Liver (tissue), 9 donors: ENCODE measurements around the gene MANEA. TPM values are rescaled to one million over a fixed set of nuclear protein-coding genes. Genes with fewer than 3 reads are reported as not detected.

Source experiments
- DNase-seq: peaks from one replicate; pipeline ENCODE4 v3.0.0-alpha.2; 2017; ENCODE audit warnings: low spot score
- H3K27ac ChIP-seq, 2 donors: one replicate each; pipeline ENCODE4 v1.7.0; 2013; ENCODE audit warnings: inconsistent platforms in 2 of 2, low read length in 2 of 2, control low read depth in 1 of 2, low read depth in 1 of 2, mild to moderate bottlenecking in 1 of 2
- H3K27me3 ChIP-seq, 4 donors: one replicate each; pipeline versions ENCODE4 v1.6.1 to v1.7.0; 2013; ENCODE audit warnings: low read length in 3 of 4, inconsistent platforms in 1 of 4, mild to moderate bottlenecking in 1 of 4, moderate library complexity in 1 of 4; ENCODE audit not compliant: control insufficient read depth in 4 of 4, insufficient read depth in 4 of 4
- H3K36me3 ChIP-seq, 4 donors: one replicate each; pipeline versions ENCODE4 v1.6.1 to v1.7.0; 2013; ENCODE audit warnings: low read length in 3 of 4, mild to moderate bottlenecking in 3 of 4, low read depth in 1 of 4, moderate library complexity in 1 of 4; ENCODE audit not compliant: control insufficient read depth in 4 of 4, insufficient read depth in 3 of 4
- H3K4me1 ChIP-seq, 4 donors: one replicate each; pipeline versions ENCODE4 v1.6.1 to v1.7.0; 2013; ENCODE audit warnings: low read length in 3 of 4, mild to moderate bottlenecking in 3 of 4, moderate library complexity in 1 of 4; ENCODE audit not compliant: control insufficient read depth in 4 of 4, insufficient read depth in 4 of 4
- H3K4me3 ChIP-seq, 3 donors: one replicate each; pipeline versions ENCODE4 v1.6.1 to v1.7.0; 2013; ENCODE audit warnings: low read length in 3 of 3, control low read depth in 1 of 3, low read depth in 1 of 3, mild to moderate bottlenecking in 1 of 3
- H3K9ac ChIP-seq, 2 donors: one replicate each; pipeline ENCODE4 v1.7.0; 2013; ENCODE audit warnings: low read length in 2 of 2, mild to moderate bottlenecking in 2 of 2, moderate library complexity in 2 of 2, control low read depth in 1 of 2, low read depth in 1 of 2
- H3K9me3 ChIP-seq, 4 donors: one replicate each; pipeline versions ENCODE4 v1.6.1 to v1.7.0; 2013; ENCODE audit warnings: low read length in 3 of 4; ENCODE audit not compliant: control insufficient read depth in 4 of 4
- EGR1 ChIP-seq, 2 donors: IDR thresholded peaks; 2 replicates each; pipeline ENCODE4 v1.6.1; 2016 to 2018; ENCODE audit warnings: antibody characterized with exemption in 2 of 2, low read depth in 2 of 2
- FOXA1 ChIP-seq: IDR thresholded peaks from 2 replicates; pipeline ENCODE4 v1.6.1; 2016; ENCODE audit warnings: antibody characterized with exemption
- FOXA2 ChIP-seq: IDR thresholded peaks from 2 replicates; pipeline ENCODE4 v1.6.1; 2016; ENCODE audit warnings: antibody characterized with exemption
- GABPA ChIP-seq, 2 donors: IDR thresholded peaks in 1 of 2; conservative IDR thresholded peaks in 1 of 2; 2 replicates each; pipeline ENCODE4 v1.6.1; 2016; ENCODE audit warnings: antibody characterized with exemption in 2 of 2, mild to moderate bottlenecking in 1 of 2, moderate library complexity in 1 of 2
- HNF4A ChIP-seq, 2 donors: conservative IDR thresholded peaks; 2 replicates each; pipeline ENCODE4 v1.6.1; 2016; ENCODE audit warnings: antibody characterized with exemption in 2 of 2, mild to moderate bottlenecking in 2 of 2
- HNF4G ChIP-seq: IDR thresholded peaks from 2 replicates; pipeline ENCODE4 v1.6.1; 2016; ENCODE audit warnings: antibody characterized with exemption
- JUND ChIP-seq, 2 donors: IDR thresholded peaks; 2 replicates each; pipeline ENCODE4 v1.6.1; 2016; ENCODE audit warnings: antibody characterized with exemption in 2 of 2
- NR2F2 ChIP-seq: IDR thresholded peaks from 2 replicates; pipeline ENCODE4 v1.6.1; 2016; ENCODE audit warnings: antibody characterized with exemption
- RAD21 ChIP-seq, 2 donors: IDR thresholded peaks; 2 replicates each; pipeline ENCODE4 v1.6.1; 2016; ENCODE audit warnings: antibody characterized with exemption in 2 of 2, mild to moderate bottlenecking in 2 of 2
- RXRA ChIP-seq, 2 donors: IDR thresholded peaks; 2 replicates each; pipeline ENCODE4 v1.6.1; 2017 to 2018; ENCODE audit warnings: antibody characterized with exemption in 2 of 2, mild to moderate bottlenecking in 1 of 2
- SP1 ChIP-seq: IDR thresholded peaks from 2 replicates; pipeline ENCODE4 v1.6.1; 2018; ENCODE audit warnings: antibody characterized with exemption, mild to moderate bottlenecking
- TAF1 ChIP-seq: conservative IDR thresholded peaks from 2 replicates; pipeline ENCODE4 v1.6.1; 2016; ENCODE audit warnings: antibody characterized with exemption, mild to moderate bottlenecking
- YY1 ChIP-seq: IDR thresholded peaks from 2 replicates; pipeline ENCODE4 v1.6.1; 2016; ENCODE audit warnings: antibody characterized with exemption, mild to moderate bottlenecking
- WGBS: extraction: QIAGEN DNeasy Blood & Tissue Kit; methylation state at CpG from one replicate; pipeline ENCODE4 v1.1.7; 2013; 5-methylcytosine and 5-hydroxymethylcytosine counted together
- polyA plus RNA-seq, 2 donors: library from polyadenylated mRNA; stranded (reverse) in 1 of 2; unstranded in 1 of 2; fragments of 200-250 nt in 1 of 2; fragments of >200 nt in 1 of 2; fragmentation: Nextera tagmentation in 1 of 2; extraction: Ambion mirVana in 1 of 2; gene quantifications; one replicate each; pipeline versions ENCODE4 v1.2.1 to v1.2.3, GENCODE V29; 2013 to 2015
- total RNA-seq, 2 donors: library from RNA; depleted of rRNA; stranded (reverse); fragments of >200 nt; gene quantifications; one replicate each; pipeline ENCODE4 v1.2.3, GENCODE V29; 2014
- TF ChIP-seq, protein P1 (sequence below): IDR thresholded peaks from 2 replicates; pipeline ENCODE4 v1.6.1; 2016; ENCODE audit warnings: antibody characterized with exemption
- TF ChIP-seq, protein P2 (sequence below): IDR thresholded peaks from 2 replicates; pipeline ENCODE4 v1.6.1; 2016; ENCODE audit warnings: antibody characterized with exemption, mild to moderate bottlenecking
- TF ChIP-seq, protein P3 (sequence below): fragments of 150-350 bp; IDR thresholded peaks from 2 replicates; pipeline ENCODE4 v1.5.1; 2017; ENCODE audit warnings: improper control_type of control experiment, low read depth, low read length; ENCODE audit not compliant: missing input control
- TF ChIP-seq, protein P4 (sequence below): IDR thresholded peaks from 2 replicates; pipeline ENCODE4 v1.6.1; 2016; ENCODE audit warnings: antibody characterized with exemption
- TF ChIP-seq, protein P5 (sequence below): IDR thresholded peaks from 2 replicates; pipeline ENCODE4 v1.6.1; 2016; ENCODE audit warnings: antibody characterized with exemption
- donor health status: healthy.
- donor health status: healthy.
- donor health status: healthy.
- donor health status: healthy.
- donor health status: healthy.

The MANEA gene
- total and polyA plus RNA-seq, 4 donors: 9.7 to 37.4 (median 18.9) TPM

DNA sequence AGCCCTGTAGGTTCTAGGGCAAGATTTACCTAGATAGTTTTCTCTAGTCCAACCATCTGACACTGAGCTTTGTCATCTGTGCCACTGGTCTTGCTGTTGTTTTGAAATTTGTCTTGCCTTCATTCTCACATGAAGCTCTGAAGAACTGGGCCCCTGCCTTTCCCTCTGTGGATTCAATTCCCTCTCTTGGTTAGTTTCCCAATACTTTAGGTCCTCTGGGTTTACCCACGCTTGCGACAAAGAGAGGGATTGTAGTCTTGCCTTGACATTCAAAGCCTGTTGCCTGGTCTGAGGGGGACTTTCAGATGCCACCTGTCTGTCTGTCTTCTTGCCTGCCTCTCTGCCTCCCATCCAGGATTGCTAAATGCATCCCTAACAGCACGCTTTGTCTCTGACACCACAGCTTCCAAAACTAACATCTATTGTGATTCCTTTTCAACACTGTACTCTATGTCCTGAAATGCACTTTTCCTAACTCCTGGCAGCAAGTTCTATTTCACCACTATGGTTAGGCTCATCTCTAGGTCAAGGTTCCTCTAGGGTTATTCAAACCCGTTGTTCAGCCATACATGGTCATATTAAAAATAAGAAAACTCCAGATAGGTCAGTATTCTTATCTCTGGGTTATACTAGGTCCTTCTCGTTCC lies 25.5 kb upstream of the MANEA start:
- Histone ChIP-seq H3K9me3 (no peaks in the 10 kb centered on the region), H3K27ac (peak overlapping the region in 1 of 2 donors; percentile 10), H3K36me3 (no peaks in the 10 kb centered on the region), H3K4me3 (no peak overlapping the region), H3K4me1 (peaks cover 0 to 10% (median 8%) of the 10 kb centered on the region in 4 donors), H3K9ac (no peak overlapping the region), H3K27me3 (no peaks in the 10 kb centered on the region)
- WGBS: 32% methylated on average over 5 of the region's 5 CpGs
- peak; percentile 97 to 99 for TF ChIP-seq RXRA (IDR thresholded peaks at IDR 0.05)
- TF ChIP-seq, protein P1, sequence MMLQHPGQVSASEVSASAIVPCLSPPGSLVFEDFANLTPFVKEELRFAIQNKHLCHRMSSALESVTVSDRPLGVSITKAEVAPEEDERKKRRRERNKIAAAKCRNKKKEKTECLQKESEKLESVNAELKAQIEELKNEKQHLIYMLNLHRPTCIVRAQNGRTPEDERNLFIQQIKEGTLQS: no peak
- TF ChIP-seq FOXA1: peak; percentile 66
- no peak for TF ChIP-seq EGR1 (IDR thresholded peaks at IDR 0.05; ENCODE audit: low read depth in 2 of 2)
- TF ChIP-seq, protein P2, sequence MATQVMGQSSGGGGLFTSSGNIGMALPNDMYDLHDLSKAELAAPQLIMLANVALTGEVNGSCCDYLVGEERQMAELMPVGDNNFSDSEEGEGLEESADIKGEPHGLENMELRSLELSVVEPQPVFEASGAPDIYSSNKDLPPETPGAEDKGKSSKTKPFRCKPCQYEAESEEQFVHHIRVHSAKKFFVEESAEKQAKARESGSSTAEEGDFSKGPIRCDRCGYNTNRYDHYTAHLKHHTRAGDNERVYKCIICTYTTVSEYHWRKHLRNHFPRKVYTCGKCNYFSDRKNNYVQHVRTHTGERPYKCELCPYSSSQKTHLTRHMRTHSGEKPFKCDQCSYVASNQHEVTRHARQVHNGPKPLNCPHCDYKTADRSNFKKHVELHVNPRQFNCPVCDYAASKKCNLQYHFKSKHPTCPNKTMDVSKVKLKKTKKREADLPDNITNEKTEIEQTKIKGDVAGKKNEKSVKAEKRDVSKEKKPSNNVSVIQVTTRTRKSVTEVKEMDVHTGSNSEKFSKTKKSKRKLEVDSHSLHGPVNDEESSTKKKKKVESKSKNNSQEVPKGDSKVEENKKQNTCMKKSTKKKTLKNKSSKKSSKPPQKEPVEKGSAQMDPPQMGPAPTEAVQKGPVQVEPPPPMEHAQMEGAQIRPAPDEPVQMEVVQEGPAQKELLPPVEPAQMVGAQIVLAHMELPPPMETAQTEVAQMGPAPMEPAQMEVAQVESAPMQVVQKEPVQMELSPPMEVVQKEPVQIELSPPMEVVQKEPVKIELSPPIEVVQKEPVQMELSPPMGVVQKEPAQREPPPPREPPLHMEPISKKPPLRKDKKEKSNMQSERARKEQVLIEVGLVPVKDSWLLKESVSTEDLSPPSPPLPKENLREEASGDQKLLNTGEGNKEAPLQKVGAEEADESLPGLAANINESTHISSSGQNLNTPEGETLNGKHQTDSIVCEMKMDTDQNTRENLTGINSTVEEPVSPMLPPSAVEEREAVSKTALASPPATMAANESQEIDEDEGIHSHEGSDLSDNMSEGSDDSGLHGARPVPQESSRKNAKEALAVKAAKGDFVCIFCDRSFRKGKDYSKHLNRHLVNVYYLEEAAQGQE: peak; percentile 76
- no peak for TF ChIP-seq GABPA (IDR thresholded peaks at IDR 0.05 in 1 of 2, conservative IDR thresholded peaks at IDR 0.05 in 1 of 2)
- peak in 1 of 2 donors; percentile 59 for TF ChIP-seq JUND (IDR thresholded peaks at IDR 0.05)
- peak; percentile 38 to 85 for TF ChIP-seq HNF4A (conservative IDR thresholded peaks at IDR 0.05)
- TF ChIP-seq HNF4G: no peak
- TF ChIP-seq, protein P3, sequence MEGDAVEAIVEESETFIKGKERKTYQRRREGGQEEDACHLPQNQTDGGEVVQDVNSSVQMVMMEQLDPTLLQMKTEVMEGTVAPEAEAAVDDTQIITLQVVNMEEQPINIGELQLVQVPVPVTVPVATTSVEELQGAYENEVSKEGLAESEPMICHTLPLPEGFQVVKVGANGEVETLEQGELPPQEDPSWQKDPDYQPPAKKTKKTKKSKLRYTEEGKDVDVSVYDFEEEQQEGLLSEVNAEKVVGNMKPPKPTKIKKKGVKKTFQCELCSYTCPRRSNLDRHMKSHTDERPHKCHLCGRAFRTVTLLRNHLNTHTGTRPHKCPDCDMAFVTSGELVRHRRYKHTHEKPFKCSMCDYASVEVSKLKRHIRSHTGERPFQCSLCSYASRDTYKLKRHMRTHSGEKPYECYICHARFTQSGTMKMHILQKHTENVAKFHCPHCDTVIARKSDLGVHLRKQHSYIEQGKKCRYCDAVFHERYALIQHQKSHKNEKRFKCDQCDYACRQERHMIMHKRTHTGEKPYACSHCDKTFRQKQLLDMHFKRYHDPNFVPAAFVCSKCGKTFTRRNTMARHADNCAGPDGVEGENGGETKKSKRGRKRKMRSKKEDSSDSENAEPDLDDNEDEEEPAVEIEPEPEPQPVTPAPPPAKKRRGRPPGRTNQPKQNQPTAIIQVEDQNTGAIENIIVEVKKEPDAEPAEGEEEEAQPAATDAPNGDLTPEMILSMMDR: no peak
- no peak for TF ChIP-seq NR2F2
- TF ChIP-seq YY1: peak; percentile 63
- TF ChIP-seq, protein P4, sequence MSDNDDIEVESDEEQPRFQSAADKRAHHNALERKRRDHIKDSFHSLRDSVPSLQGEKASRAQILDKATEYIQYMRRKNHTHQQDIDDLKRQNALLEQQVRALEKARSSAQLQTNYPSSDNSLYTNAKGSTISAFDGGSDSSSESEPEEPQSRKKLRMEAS: peak; percentile 63
- peak; percentile 66 for TF ChIP-seq SP1
- no peak for TF ChIP-seq TAF1
- TF ChIP-seq, protein P5, sequence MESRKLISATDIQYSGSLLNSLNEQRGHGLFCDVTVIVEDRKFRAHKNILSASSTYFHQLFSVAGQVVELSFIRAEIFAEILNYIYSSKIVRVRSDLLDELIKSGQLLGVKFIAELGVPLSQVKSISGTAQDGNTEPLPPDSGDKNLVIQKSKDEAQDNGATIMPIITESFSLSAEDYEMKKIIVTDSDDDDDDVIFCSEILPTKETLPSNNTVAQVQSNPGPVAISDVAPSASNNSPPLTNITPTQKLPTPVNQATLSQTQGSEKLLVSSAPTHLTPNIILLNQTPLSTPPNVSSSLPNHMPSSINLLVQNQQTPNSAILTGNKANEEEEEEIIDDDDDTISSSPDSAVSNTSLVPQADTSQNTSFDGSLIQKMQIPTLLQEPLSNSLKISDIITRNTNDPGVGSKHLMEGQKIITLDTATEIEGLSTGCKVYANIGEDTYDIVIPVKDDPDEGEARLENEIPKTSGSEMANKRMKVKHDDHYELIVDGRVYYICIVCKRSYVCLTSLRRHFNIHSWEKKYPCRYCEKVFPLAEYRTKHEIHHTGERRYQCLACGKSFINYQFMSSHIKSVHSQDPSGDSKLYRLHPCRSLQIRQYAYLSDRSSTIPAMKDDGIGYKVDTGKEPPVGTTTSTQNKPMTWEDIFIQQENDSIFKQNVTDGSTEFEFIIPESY: peak; percentile 85
- peak; percentile 39 to 59 for TF ChIP-seq RAD21 (IDR thresholded peaks at IDR 0.05)
- TF ChIP-seq FOXA2: peak; percentile 45
- DNase-seq: no peak
